GM23338 (cell line): ENCODE results near the gene GRID1. TPM values are rescaled to one million over a fixed set of nuclear protein-coding genes. Genes with fewer than 3 reads are reported as not detected.

Source experiments
- ATAC-seq: fragments of 200-7000 bp; cut with Tn5 transposase; 3 replicates; pipeline ENCODE4 v1.9.1; 2020
- DNase-seq: peaks from one replicate; pipeline ENCODE4 v3.0.0-alpha.2; 2015; ENCODE audit warnings: low spot score
- H2AFZ ChIP-seq: fragments of 200-600 bp; sonication (generic); 2 replicates; pipeline ENCODE4 v1.8.0; 2016; ENCODE audit warnings: antibody characterized with exemption, mild to moderate bottlenecking, moderate library complexity
- H3F3A ChIP-seq: fragments of 200-600 bp; sonication (generic); replicated peaks from 2 replicates; pipeline ENCODE4 v1.8.0; 2017; ENCODE audit warnings: antibody characterized with exemption, mixed run types, low read depth
- H3K27ac ChIP-seq: fragments of 200-600 bp; sonication (generic); 2 replicates; pipeline ENCODE4 v1.6.1; 2016; ENCODE audit warnings: low read depth
- H3K27me3 ChIP-seq: fragments of 200-600 bp; sonication (generic); 2 replicates; pipeline ENCODE4 v1.8.0; 2016; ENCODE audit warnings: mild to moderate bottlenecking, mixed run types, moderate library complexity; ENCODE audit not compliant: insufficient read depth
- H3K36me3 ChIP-seq: fragments of 200-600 bp; sonication (generic); 2 replicates; pipeline ENCODE4 v1.8.0; 2016; ENCODE audit warnings: mild to moderate bottlenecking; ENCODE audit not compliant: insufficient read depth
- H3K4me1 ChIP-seq: fragments of 200-600 bp; sonication (generic); 2 replicates; pipeline ENCODE4 v1.8.0; 2016; ENCODE audit warnings: mild to moderate bottlenecking, moderate library complexity; ENCODE audit not compliant: insufficient read depth
- H3K4me2 ChIP-seq: fragments of 200-600 bp; sonication (generic); 2 replicates; pipeline ENCODE4 v1.7.1; 2017; ENCODE audit warnings: mixed run types
- H3K4me3 ChIP-seq: fragments of 200-600 bp; sonication (generic); 2 replicates; pipeline ENCODE4 v1.6.1; 2016; ENCODE audit warnings: mixed run types
- H3K79me2 ChIP-seq: fragments of 200-600 bp; sonication (generic); replicated peaks from 2 replicates; pipeline ENCODE4 v1.8.0; 2017; ENCODE audit warnings: mild to moderate bottlenecking; ENCODE audit not compliant: insufficient read depth
- H3K9me2 ChIP-seq: fragments of 200-600 bp; sonication (generic); 2 replicates; pipeline ENCODE4 v1.8.0; 2017; ENCODE audit not compliant: insufficient read depth
- H4K20me1 ChIP-seq: fragments of 200-600 bp; sonication (generic); replicated peaks from 2 replicates; pipeline ENCODE4 v1.8.0; 2017; ENCODE audit warnings: mild to moderate bottlenecking; ENCODE audit not compliant: insufficient read depth
- H3K27ac Mint-ChIP-seq: 2 replicates; pipeline ENCODE4 v1.8.0; 2020; ENCODE audit warnings: inconsistent platforms, mild to moderate bottlenecking, moderate library complexity, mixed read lengths
- H3K27me3 Mint-ChIP-seq: 3 replicates; pipeline ENCODE4 v1.8.0; 2022; ENCODE audit warnings: low read depth, mild to moderate bottlenecking, moderate library complexity, mixed read lengths, inconsistent platforms; ENCODE audit not compliant: insufficient read depth, poor library complexity
- H3K36me3 Mint-ChIP-seq: 3 replicates; pipeline ENCODE4 v1.8.0; 2021; ENCODE audit warnings: low read depth, mild to moderate bottlenecking, inconsistent platforms, moderate library complexity, mixed read lengths
- H3K4me1 Mint-ChIP-seq: 3 replicates; pipeline ENCODE4 v1.8.0; 2020; ENCODE audit warnings: mild to moderate bottlenecking, inconsistent platforms, mixed read lengths
- H3K4me3 Mint-ChIP-seq: 3 replicates; pipeline ENCODE4 v1.8.0; 2021; ENCODE audit warnings: moderate library complexity, mild to moderate bottlenecking, inconsistent platforms, mixed read lengths
- H3K9me3 Mint-ChIP-seq: 3 replicates; pipeline ENCODE4 v1.8.0; 2020; ENCODE audit warnings: moderate library complexity, mild to moderate bottlenecking, inconsistent platforms, mixed read lengths
- EZH2phosphoT487 ChIP-seq: fragments of 200-600 bp; sonication (generic); IDR thresholded peaks from one replicate; pipeline ENCODE4 v1.8.1; 2018; ENCODE audit warnings: antibody characterized with exemption; ENCODE audit not compliant: unreplicated experiment
- JUNB ChIP-seq: IDR thresholded peaks from one replicate; pipeline ENCODE4 v1.6.1; 2016; ENCODE audit warnings: antibody characterized with exemption; ENCODE audit not compliant: unreplicated experiment
- ZNF114 ChIP-seq: fragments of 250-450 bp; sonication (Bioruptor Pico); IDR thresholded peaks from 2 replicates; pipeline ENCODE4 v1.5.0; 2020; ENCODE audit warnings: mild to moderate bottlenecking, moderate library complexity
- polyA plus RNA-seq: library from polyadenylated mRNA; unstranded; fragments of >200 nt; fragmentation: Nextera tagmentation; extraction: Ambion mirVana; gene quantifications from 2 replicates; pipeline ENCODE4 v1.2.1, GENCODE V29; 2016
- total RNA-seq: library from RNA; depleted of rRNA; stranded (reverse); fragments of >200 nt; shearing (Covaris generic); gene quantifications from 2 replicates; pipeline ENCODE4 v1.2.3, GENCODE V29; 2014
- TF ChIP-seq, protein P1 (sequence below): fragments of 250-450 bp; sonication (Bioruptor Pico); IDR thresholded peaks from 2 replicates; pipeline ENCODE4 v1.5.0; 2020; ENCODE audit warnings: mild to moderate bottlenecking, moderate library complexity
- TF ChIP-seq, protein P2 (sequence below), 2 experiments: fragments of 200-600 bp in 1 of 2; sonication (generic) in 1 of 2; conservative IDR thresholded peaks; 2 replicates each; pipeline versions ENCODE4 v1.5.1 to v1.6.1; 2016 to 2017; ENCODE audit warnings: antibody characterized with exemption in 2 of 2, low read depth in 2 of 2, mild to moderate bottlenecking in 2 of 2, moderate library complexity in 1 of 2

Gene GRID1
- total and polyA plus RNA-seq, 2 experiments from 2014 or later = 0.14 to 0.15 TPM

DNA sequence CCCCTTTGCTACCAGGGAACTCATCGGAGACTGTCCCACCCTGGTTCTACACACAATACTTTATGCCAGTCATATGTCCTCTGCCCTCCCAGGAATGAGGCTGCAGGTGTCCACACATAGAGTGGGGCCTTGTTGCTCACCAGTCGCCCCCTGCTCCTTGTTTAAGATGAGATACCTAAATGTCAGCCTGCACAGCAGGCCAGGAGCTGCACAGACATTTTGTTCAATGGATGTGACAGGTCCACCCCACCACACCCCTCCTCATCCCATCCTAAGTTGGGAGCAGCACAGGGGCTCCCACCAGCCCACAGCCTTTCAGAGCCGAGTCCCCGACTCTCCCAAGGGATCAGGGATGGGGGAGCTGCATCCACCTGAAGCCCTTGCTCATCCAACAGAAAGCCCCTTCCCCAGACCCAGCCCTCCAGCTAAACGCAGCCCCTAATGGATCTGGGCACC lies 6.2 kb upstream of the GRID1 start (continued):
- TF ChIP-seq, protein P1, sequence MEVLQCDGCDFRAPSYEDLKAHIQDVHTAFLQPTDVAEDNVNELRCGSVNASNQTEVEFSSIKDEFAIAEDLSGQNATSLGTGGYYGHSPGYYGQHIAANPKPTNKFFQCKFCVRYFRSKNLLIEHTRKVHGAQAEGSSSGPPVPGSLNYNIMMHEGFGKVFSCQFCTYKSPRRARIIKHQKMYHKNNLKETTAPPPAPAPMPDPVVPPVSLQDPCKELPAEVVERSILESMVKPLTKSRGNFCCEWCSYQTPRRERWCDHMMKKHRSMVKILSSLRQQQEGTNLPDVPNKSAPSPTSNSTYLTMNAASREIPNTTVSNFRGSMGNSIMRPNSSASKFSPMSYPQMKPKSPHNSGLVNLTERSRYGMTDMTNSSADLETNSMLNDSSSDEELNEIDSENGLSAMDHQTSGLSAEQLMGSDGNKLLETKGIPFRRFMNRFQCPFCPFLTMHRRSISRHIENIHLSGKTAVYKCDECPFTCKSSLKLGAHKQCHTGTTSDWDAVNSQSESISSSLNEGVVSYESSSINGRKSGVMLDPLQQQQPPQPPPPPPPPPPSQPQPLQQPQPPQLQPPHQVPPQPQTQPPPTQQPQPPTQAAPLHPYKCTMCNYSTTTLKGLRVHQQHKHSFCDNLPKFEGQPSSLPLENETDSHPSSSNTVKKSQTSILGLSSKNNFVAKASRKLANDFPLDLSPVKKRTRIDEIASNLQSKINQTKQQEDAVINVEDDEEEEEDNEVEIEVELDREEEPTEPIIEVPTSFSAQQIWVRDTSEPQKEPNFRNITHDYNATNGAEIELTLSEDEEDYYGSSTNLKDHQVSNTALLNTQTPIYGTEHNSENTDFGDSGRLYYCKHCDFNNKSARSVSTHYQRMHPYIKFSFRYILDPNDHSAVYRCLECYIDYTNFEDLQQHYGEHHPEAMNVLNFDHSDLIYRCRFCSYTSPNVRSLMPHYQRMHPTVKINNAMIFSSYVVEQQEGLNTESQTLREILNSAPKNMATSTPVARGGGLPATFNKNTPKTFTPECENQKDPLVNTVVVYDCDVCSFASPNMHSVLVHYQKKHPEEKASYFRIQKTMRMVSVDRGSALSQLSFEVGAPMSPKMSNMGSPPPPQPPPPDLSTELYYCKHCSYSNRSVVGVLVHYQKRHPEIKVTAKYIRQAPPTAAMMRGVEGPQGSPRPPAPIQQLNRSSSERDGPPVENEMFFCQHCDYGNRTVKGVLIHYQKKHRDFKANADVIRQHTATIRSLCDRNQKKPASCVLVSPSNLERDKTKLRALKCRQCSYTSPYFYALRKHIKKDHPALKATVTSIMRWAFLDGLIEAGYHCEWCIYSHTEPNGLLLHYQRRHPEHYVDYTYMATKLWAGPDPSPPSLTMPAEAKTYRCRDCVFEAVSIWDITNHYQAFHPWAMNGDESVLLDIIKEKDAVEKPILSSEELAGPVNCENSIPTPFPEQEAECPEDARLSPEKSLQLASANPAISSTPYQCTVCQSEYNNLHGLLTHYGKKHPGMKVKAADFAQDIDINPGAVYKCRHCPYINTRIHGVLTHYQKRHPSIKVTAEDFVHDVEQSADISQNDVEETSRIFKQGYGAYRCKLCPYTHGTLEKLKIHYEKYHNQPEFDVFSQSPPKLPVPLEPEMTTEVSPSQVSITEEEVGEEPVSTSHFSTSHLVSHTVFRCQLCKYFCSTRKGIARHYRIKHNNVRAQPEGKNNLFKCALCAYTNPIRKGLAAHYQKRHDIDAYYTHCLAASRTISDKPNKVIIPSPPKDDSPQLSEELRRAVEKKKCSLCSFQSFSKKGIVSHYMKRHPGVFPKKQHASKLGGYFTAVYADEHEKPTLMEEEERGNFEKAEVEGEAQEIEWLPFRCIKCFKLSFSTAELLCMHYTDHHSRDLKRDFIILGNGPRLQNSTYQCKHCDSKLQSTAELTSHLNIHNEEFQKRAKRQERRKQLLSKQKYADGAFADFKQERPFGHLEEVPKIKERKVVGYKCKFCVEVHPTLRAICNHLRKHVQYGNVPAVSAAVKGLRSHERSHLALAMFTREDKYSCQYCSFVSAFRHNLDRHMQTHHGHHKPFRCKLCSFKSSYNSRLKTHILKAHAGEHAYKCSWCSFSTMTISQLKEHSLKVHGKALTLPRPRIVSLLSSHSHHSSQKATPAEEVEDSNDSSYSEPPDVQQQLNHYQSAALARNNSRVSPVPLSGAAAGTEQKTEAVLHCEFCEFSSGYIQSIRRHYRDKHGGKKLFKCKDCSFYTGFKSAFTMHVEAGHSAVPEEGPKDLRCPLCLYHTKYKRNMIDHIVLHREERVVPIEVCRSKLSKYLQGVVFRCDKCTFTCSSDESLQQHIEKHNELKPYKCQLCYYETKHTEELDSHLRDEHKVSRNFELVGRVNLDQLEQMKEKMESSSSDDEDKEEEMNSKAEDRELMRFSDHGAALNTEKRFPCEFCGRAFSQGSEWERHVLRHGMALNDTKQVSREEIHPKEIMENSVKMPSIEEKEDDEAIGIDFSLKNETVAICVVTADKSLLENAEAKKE (CRISPR knock-in tag) = no peak
- TF ChIP-seq, protein P2, sequence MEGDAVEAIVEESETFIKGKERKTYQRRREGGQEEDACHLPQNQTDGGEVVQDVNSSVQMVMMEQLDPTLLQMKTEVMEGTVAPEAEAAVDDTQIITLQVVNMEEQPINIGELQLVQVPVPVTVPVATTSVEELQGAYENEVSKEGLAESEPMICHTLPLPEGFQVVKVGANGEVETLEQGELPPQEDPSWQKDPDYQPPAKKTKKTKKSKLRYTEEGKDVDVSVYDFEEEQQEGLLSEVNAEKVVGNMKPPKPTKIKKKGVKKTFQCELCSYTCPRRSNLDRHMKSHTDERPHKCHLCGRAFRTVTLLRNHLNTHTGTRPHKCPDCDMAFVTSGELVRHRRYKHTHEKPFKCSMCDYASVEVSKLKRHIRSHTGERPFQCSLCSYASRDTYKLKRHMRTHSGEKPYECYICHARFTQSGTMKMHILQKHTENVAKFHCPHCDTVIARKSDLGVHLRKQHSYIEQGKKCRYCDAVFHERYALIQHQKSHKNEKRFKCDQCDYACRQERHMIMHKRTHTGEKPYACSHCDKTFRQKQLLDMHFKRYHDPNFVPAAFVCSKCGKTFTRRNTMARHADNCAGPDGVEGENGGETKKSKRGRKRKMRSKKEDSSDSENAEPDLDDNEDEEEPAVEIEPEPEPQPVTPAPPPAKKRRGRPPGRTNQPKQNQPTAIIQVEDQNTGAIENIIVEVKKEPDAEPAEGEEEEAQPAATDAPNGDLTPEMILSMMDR (conservative IDR thresholded peaks at IDR 0.05; ENCODE audit: low read depth in 2 of 2) = no peak

DNA sequence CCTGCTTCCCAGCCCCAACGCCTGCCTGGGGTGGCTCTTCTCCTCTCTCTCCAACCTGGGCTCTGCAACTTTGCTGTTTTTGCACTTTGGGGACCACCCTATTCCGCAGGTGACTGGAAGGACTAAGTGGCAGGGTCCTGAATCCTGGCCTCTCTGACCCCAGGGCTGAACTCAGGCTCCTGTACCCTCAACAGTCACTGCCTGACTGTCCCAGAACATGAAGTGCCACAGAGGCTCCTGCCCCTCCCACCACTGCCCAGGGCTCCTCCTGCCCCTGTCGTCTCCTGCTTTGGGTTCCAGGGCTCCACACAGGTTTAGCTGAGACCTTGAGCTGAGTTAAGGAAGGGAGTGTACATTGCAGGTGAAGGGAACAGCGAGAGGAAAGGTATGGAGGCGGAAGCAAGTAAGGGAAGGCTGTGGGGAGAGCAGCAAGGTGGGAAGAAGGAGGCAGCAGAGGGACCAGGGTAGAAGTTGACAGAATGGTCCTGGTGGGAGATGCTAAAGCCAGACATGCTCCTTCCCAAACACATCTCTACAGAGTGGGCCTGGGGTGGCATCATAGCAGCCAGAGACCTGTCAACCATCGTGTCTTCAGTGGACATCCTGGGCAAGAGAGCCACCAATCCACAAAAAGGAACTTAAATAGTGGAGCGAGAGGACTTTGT lies 5.7 kb upstream of the GRID1 start:
- ATAC-seq (no peak), DNase-seq (no peak)
- Histone ChIP-seq H3K9me2 (no peaks in the 10 kb centered on the region), H4K20me1 (no peaks in the 10 kb centered on the region), H3K4me2 (no peak overlapping the region), H3K4me1 (peaks cover 5% of the 10 kb centered on the region), H3K79me2 (no peaks in the 10 kb centered on the region), H3K27me3 (peaks cover 75% of the 10 kb centered on the region), H2AFZ (no peak overlapping the region), H3F3A (no peaks in the 10 kb centered on the region), H3K36me3 (no peaks in the 10 kb centered on the region), H3K4me3 (no peak overlapping the region), H3K27ac (no peak overlapping the region)
- Mint-ChIP-seq H3K9me3 (no peaks in the 10 kb centered on the region), H3K27me3 (peaks cover 51% of the 10 kb centered on the region), H3K27ac (no peak overlapping the region), H3K4me3 (no peak overlapping the region), H3K36me3 (no peaks in the 10 kb centered on the region; the same call in 2 of the 3 replicates), H3K4me1 (peaks cover 4% of the 10 kb centered on the region; the same call in 2 of the 3 replicates)
- TF ChIP-seq JUNB = no peak
- TF ChIP-seq, protein P1 (CRISPR knock-in tag) = no peak
- no peak for TF ChIP-seq ZNF114 (CRISPR knock-in tag)
- no peak for TF ChIP-seq EZH2phosphoT487
